Neuronal stem cell (in vitro differentiated cells): ENCODE results near the gene POLN.
A peak's percentile ranks its signal among the peaks of the same experiment; 100 is the strongest.

ENCODE experiments used
- DNase-seq: peaks from one replicate; pipeline ENCODE4 v3.0.0-alpha.2; 2013; ENCODE audit warnings: low spot score
- H2AFZ ChIP-seq: one replicate; pipeline ENCODE4 v1.6.1; 2013; ENCODE audit warnings: mild to moderate bottlenecking, low read length, inconsistent platforms
- H2AK5ac ChIP-seq: 2 replicates; pipeline ENCODE4 v1.6.1; 2013; ENCODE audit warnings: low read depth, mild to moderate bottlenecking, inconsistent platforms, low read length, moderate library complexity, mixed read lengths
- H2BK120ac ChIP-seq: 2 replicates; pipeline ENCODE4 v1.6.1; 2013; ENCODE audit warnings: low read depth, mild to moderate bottlenecking, inconsistent platforms, low read length, moderate library complexity, mixed read lengths
- H2BK12ac ChIP-seq: one replicate; pipeline ENCODE4 v1.6.1; 2013; ENCODE audit warnings: low read length, inconsistent platforms
- H2BK15ac ChIP-seq: 2 replicates; pipeline ENCODE4 v1.6.1; 2013; ENCODE audit warnings: mild to moderate bottlenecking, low read length, inconsistent platforms, mixed read lengths
- H2BK5ac ChIP-seq: one replicate; pipeline ENCODE4 v1.6.1; 2013; ENCODE audit warnings: inconsistent platforms, mild to moderate bottlenecking, low read length, moderate library complexity
- H3K14ac ChIP-seq: one replicate; pipeline ENCODE4 v1.6.1; 2013; ENCODE audit warnings: low read length, inconsistent platforms
- H3K18ac ChIP-seq: 2 replicates; pipeline ENCODE4 v1.6.1; 2013; ENCODE audit warnings: low read length, inconsistent platforms
- H3K23ac ChIP-seq: 2 replicates; pipeline ENCODE4 v1.6.1; 2013; ENCODE audit warnings: low read depth, mild to moderate bottlenecking, mixed read lengths, low read length, inconsistent platforms; ENCODE audit not compliant: poor library complexity
- H3K27ac ChIP-seq: replicated peaks from 3 replicates; pipeline ENCODE4 v1.5.1; 2013; ENCODE audit warnings: low read length, inconsistent platforms
- H3K27me3 ChIP-seq, 3 experiments: 2 replicates each; pipeline ENCODE4 v1.6.1; 2013; ENCODE audit warnings: low read length in 3 of 3, mild to moderate bottlenecking in 2 of 3, inconsistent platforms in 1 of 3, low read depth in 1 of 3, mixed read lengths in 1 of 3, moderate library complexity in 1 of 3; ENCODE audit not compliant: control insufficient read depth in 3 of 3, insufficient read depth in 3 of 3
- H3K36me3 ChIP-seq, 2 donors: replicated peaks in 1 of 2; 2 replicates each; pipeline ENCODE4 v1.6.1; 2013; ENCODE audit warnings: low read length in 2 of 2; ENCODE audit not compliant: control insufficient read depth in 2 of 2, insufficient read depth in 2 of 2
- H3K4ac ChIP-seq: 2 replicates; pipeline ENCODE4 v1.6.1; 2013; ENCODE audit warnings: inconsistent platforms, mild to moderate bottlenecking, low read length, moderate library complexity
- H3K4me1 ChIP-seq, 2 donors: 1 replicate in 1 of 2; 2 replicates in 1 of 2; pipeline ENCODE4 v1.6.1; 2013; ENCODE audit warnings: low read length in 2 of 2, low read depth in 1 of 2; ENCODE audit not compliant: control insufficient read depth in 2 of 2, insufficient read depth in 1 of 2
- H3K4me2 ChIP-seq: one replicate; pipeline ENCODE4 v1.6.1; 2013; ENCODE audit warnings: mild to moderate bottlenecking, low read length, inconsistent platforms; ENCODE audit not compliant: insufficient read depth, poor library complexity, severe bottlenecking
- H3K4me3 ChIP-seq, 2 donors: 2 replicates each; pipeline ENCODE4 v1.5.1; 2013; ENCODE audit warnings: low read length in 2 of 2, mild to moderate bottlenecking in 2 of 2, inconsistent platforms in 1 of 2, moderate library complexity in 1 of 2
- H3K79me1 ChIP-seq: one replicate; pipeline ENCODE4 v1.6.1; 2013; ENCODE audit warnings: low read depth, mild to moderate bottlenecking, inconsistent platforms, low read length, moderate library complexity
- H3K9ac ChIP-seq: one replicate; pipeline ENCODE4 v1.6.1; 2013; ENCODE audit warnings: mild to moderate bottlenecking, low read depth, low read length, inconsistent platforms; ENCODE audit not compliant: poor library complexity
- H3K9me3 ChIP-seq, 2 donors: replicated peaks in 1 of 2; 2 replicates each; pipeline versions ENCODE3 to v1.6.1; 2013; ENCODE audit warnings: low read length in 2 of 2, mild to moderate bottlenecking in 2 of 2, inconsistent platforms in 1 of 2, low read depth in 1 of 2, mixed read lengths in 1 of 2, moderate library complexity in 1 of 2; ENCODE audit not compliant: control insufficient read depth in 2 of 2, insufficient read depth in 1 of 2
- H4K8ac ChIP-seq: one replicate; pipeline ENCODE4 v1.6.1; 2013; ENCODE audit warnings: low read depth, mild to moderate bottlenecking, inconsistent platforms, low read length, moderate library complexity
- H4K91ac ChIP-seq: one replicate; pipeline ENCODE4 v1.6.1; 2013; ENCODE audit warnings: low read length, low read depth, mild to moderate bottlenecking, inconsistent platforms; ENCODE audit not compliant: poor library complexity
- WGBS, 2 donors: extraction: QIAGEN DNeasy Blood & Tissue Kit; methylation state at CpG; one replicate each; pipeline ENCODE4 v1.1.7; 2013; ENCODE audit warnings: missing lambda C conversion rate in 2 of 2, mixed read lengths in 1 of 2; ENCODE audit not compliant: insufficient read length in 2 of 2, insufficient replicate concordance in 1 of 2; ENCODE audit errors: extremely low coverage in 2 of 2; 5-methylcytosine and 5-hydroxymethylcytosine counted together

POLN gene

GRCh38 chr4:2246384-2247127 lies 4.6 kb upstream of the POLN start:
- Histone ChIP-seq H2AK5ac (no peak overlapping the region), H3K14ac (no peak overlapping the region), H3K4me1 (peaks cover 0 to 4% of the 10 kb centered on the region in 2 donors), H3K4ac (no peak overlapping the region), H3K9ac (no peak overlapping the region), H3K27me3 (no peaks in the 10 kb centered on the region), H2BK15ac (peak overlapping the region; percentile 9), H4K91ac (no peak overlapping the region), H3K4me3 (peak overlapping the region in 1 of 2 donors; percentile 41), H2AFZ (no peak overlapping the region), H3K36me3 (peaks cover 6 to 21% of the 10 kb centered on the region in 2 donors), H2BK12ac (no peak overlapping the region), H2BK5ac (peak overlapping the region; percentile 53), H3K79me1 (peaks cover 2% of the 10 kb centered on the region), H3K27ac (no peak overlapping the region), H3K23ac (peak overlapping the region; percentile 65), H4K8ac (no peak overlapping the region), H3K18ac (peak overlapping the region; percentile 8), H3K4me2 (no peak overlapping the region), H3K9me3 (peaks cover 0 to 3% of the 10 kb centered on the region in 2 donors), H2BK120ac (no peak overlapping the region)
- DNase-seq, result no peak
- no CpG with 5 or more reads among the region's 19 CpGs for WGBS, 2 donors

GRCh38 chr4:2245787-2246275 lies 3.9 kb upstream of the POLN start:
- H2AK5ac ChIP-seq, result no peak overlapping the region
- no peak for DNase-seq
- no peak overlapping the region for H3K4me3 ChIP-seq
- peak overlapping the region; percentile 40 for H3K9ac ChIP-seq
- no peak overlapping the region for H3K14ac ChIP-seq
- H2AFZ ChIP-seq, result no peak overlapping the region
- no peak overlapping the region for H2BK5ac ChIP-seq
- H3K4ac ChIP-seq, result no peak overlapping the region
- H3K23ac ChIP-seq, result peak overlapping the region; percentile 37
- peaks cover 0 to 16% of the 10 kb centered on the region in 2 donors for H3K36me3 ChIP-seq
- peaks cover 0 to 6% of the 10 kb centered on the region in 2 donors for H3K4me1 ChIP-seq
- H3K4me2 ChIP-seq, result no peak overlapping the region
- no peak overlapping the region for H2BK12ac ChIP-seq
- peaks cover 0 to 3% of the 10 kb centered on the region in 2 donors for H3K9me3 ChIP-seq
- H4K91ac ChIP-seq, result no peak overlapping the region
- H3K27ac ChIP-seq, result no peak overlapping the region
- H3K27me3 ChIP-seq, result no peaks in the 10 kb centered on the region
- H3K18ac ChIP-seq, result no peak overlapping the region
- no peak overlapping the region for H2BK120ac ChIP-seq
- H2BK15ac ChIP-seq, result no peak overlapping the region
- H3K79me1 ChIP-seq, result peaks cover 4% of the 10 kb centered on the region
- no peak overlapping the region for H4K8ac ChIP-seq
- WGBS, 2 donors, result no CpG with 5 or more reads among the region's 7 CpGs

GRCh38 chr4:2245057-2245786 lies 3.3 kb upstream of the POLN start:
- H2BK120ac ChIP-seq, result no peak overlapping the region

More at GRCh38 chr4:2245057-2245786, 3.3 kb upstream of the POLN start:
- Histone ChIP-seq H3K4me1 (peaks cover 0 to 11% of the 10 kb centered on the region in 2 donors), H4K91ac (no peak overlapping the region), H4K8ac (no peak overlapping the region), H3K36me3 (peaks cover under 1 to 11% of the 10 kb centered on the region in 2 donors), H3K14ac (no peak overlapping the region), H3K4me3 (no peak overlapping the region), H2BK5ac (no peak overlapping the region), H2BK15ac (no peak overlapping the region), H3K27me3 (no peaks in the 10 kb centered on the region), H3K4ac (no peak overlapping the region), H3K9ac (peak overlapping the region; percentile 40), H3K27ac (no peak overlapping the region), H3K4me2 (no peak overlapping the region), H3K18ac (peak overlapping the region; percentile 19), H2AFZ (no peak overlapping the region), H3K23ac (peak overlapping the region; percentile 37), H3K9me3 (peaks cover 0 to 3% of the 10 kb centered on the region in 2 donors), H2AK5ac (no peak overlapping the region), H3K79me1 (peaks cover 4% of the 10 kb centered on the region), H2BK12ac (no peak overlapping the region)
- WGBS, 2 donors, result no CpG with 5 or more reads among the region's 7 CpGs
- DNase-seq, result no peak
